Thyroid gland (tissue), 4 donors: Measurements from ENCODE around the gene SORCS2.

Experiments used
- POLR2A ChIP-seq, 2 donors: fragments of 450-650 bp; IDR thresholded peaks; one replicate each; pipeline ENCODE4 v1.6.1; 2017; ENCODE audit warnings: antibody characterized with exemption in 2 of 2, mild to moderate bottlenecking in 2 of 2, moderate library complexity in 1 of 2
- TF ChIP-seq, protein P1 (sequence below), 6 experiments: fragments of 200-600 bp in 3 of 6; fragments of 450-650 bp in 3 of 6; sonication (generic) in 3 of 6; IDR thresholded peaks; one replicate each; pipeline ENCODE4 v1.5.1; 2016 to 2019; ENCODE audit warnings: antibody characterized with exemption in 6 of 6, mild to moderate bottlenecking in 2 of 6, inconsistent platforms in 1 of 6, moderate library complexity in 1 of 6

DNA sequence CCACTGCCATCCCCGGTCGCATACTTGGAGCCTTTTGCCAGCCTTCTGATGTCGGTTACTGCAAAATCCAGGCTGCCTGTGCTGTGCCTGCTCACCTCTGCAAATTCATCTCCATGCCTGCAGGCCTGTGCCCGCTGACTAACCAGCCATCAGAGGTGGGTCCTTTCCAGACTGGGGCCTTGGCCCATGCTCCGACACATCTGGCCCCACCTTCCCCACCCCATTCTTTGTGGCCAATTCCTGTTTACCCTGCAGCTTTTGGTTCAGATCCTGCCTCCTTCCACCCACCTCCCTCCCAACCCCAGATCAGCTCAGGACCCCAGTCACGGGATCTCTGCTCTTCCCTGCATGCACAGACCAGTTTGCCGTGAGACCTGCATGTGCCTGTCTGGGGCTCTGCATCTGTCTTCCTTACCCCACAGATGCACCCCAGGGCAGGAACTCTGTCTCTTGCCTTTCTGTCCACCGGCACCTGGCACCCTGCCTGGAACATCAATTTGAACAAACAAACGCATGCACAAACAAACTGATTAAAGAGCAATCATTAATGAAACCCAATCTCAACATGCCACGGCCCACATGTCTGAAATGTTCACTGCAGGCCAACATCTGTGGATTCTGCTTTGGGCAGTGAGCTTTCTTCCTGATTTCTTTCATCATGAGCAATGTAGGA, 355.2 kb downstream of the SORCS2 start:
- no peak for TF ChIP-seq POLR2A (IDR thresholded peaks at IDR 0.05)
- TF ChIP-seq, protein P1, sequence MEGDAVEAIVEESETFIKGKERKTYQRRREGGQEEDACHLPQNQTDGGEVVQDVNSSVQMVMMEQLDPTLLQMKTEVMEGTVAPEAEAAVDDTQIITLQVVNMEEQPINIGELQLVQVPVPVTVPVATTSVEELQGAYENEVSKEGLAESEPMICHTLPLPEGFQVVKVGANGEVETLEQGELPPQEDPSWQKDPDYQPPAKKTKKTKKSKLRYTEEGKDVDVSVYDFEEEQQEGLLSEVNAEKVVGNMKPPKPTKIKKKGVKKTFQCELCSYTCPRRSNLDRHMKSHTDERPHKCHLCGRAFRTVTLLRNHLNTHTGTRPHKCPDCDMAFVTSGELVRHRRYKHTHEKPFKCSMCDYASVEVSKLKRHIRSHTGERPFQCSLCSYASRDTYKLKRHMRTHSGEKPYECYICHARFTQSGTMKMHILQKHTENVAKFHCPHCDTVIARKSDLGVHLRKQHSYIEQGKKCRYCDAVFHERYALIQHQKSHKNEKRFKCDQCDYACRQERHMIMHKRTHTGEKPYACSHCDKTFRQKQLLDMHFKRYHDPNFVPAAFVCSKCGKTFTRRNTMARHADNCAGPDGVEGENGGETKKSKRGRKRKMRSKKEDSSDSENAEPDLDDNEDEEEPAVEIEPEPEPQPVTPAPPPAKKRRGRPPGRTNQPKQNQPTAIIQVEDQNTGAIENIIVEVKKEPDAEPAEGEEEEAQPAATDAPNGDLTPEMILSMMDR (IDR thresholded peaks at IDR 0.05) = no peak
